OCI-LY1 (cell line): Measurements from ENCODE around the gene ELMO1.

Experiments used
- H2AFZ ChIP-seq: fragments of 200-600 bp; sonication (generic), shearing (Covaris generic); 2 replicates; pipeline ENCODE4 v1.6.0; 2014; ENCODE audit warnings: antibody characterized with exemption, mild to moderate bottlenecking, low read length
- H3F3A ChIP-seq: fragments of 200-600 bp; sonication (generic), shearing (Covaris generic); 2 replicates; pipeline ENCODE4 v1.6.0; 2014; ENCODE audit warnings: mild to moderate bottlenecking, antibody characterized with exemption, low read length, moderate library complexity; ENCODE audit not compliant: insufficient read depth
- H3K27ac ChIP-seq: fragments of 200-600 bp; sonication (generic); 2 replicates; pipeline ENCODE4 v1.5.1; 2014; ENCODE audit warnings: low read length, mixed run types, mild to moderate bottlenecking, low read depth; ENCODE audit not compliant: poor library complexity, severe bottlenecking
- H3K27me3 ChIP-seq: fragments of 200-600 bp; sonication (generic); 2 replicates; pipeline ENCODE4 v1.6.0; 2014; ENCODE audit warnings: antibody characterized with exemption, mild to moderate bottlenecking, low read length, moderate library complexity; ENCODE audit not compliant: insufficient read depth
- H3K36me3 ChIP-seq: fragments of 200-600 bp; sonication (generic); 2 replicates; pipeline ENCODE4 v1.6.1; 2014; ENCODE audit warnings: mild to moderate bottlenecking, antibody characterized with exemption, low read length, moderate library complexity, mixed read lengths; ENCODE audit not compliant: insufficient read depth
- H3K4me1 ChIP-seq: fragments of 200-600 bp; sonication (generic); 2 replicates; pipeline ENCODE4 v1.5.1; 2014; ENCODE audit warnings: mild to moderate bottlenecking, low read length, moderate library complexity; ENCODE audit not compliant: insufficient read depth, severe bottlenecking
- H3K4me2 ChIP-seq: fragments of 200-600 bp; sonication (generic), shearing (Covaris generic); 2 replicates; pipeline ENCODE4 v1.6.1; 2014; ENCODE audit warnings: low read length
- H3K4me3 ChIP-seq: fragments of 200-600 bp; sonication (generic); 2 replicates; pipeline ENCODE4 v1.5.1; 2014; ENCODE audit warnings: low read length, low read depth, mild to moderate bottlenecking, mixed read lengths; ENCODE audit not compliant: poor library complexity, severe bottlenecking
- H3K79me2 ChIP-seq: fragments of 200-600 bp; shearing (Covaris generic); 2 replicates; pipeline ENCODE4 v1.6.1; 2016; ENCODE audit warnings: mixed run types, low read length, mixed read lengths; ENCODE audit not compliant: insufficient read depth
- H3K9ac ChIP-seq: fragments of 200-600 bp; sonication (generic), shearing (Covaris generic); 2 replicates; pipeline ENCODE4 v1.6.1; 2014; ENCODE audit warnings: mild to moderate bottlenecking, low read length, mixed read lengths
- H3K9me2 ChIP-seq: fragments of 200-600 bp; sonication (generic), shearing (Covaris generic); 2 replicates; pipeline ENCODE4 v1.6.1; 2014; ENCODE audit warnings: low read depth, mild to moderate bottlenecking, low read length, mixed read lengths
- H3K9me3 ChIP-seq: fragments of 200-600 bp; shearing (Covaris generic); 2 replicates; pipeline ENCODE4 v1.6.1; 2014; ENCODE audit warnings: low read length, mixed read lengths
- H4K20me1 ChIP-seq: fragments of 200-600 bp; sonication (generic), shearing (Covaris generic); 2 replicates; pipeline ENCODE4 v1.6.0; 2016; ENCODE audit warnings: mild to moderate bottlenecking, low read length; ENCODE audit not compliant: insufficient read depth
- EZH2 ChIP-seq: fragments of 200-600 bp; sonication (generic), shearing (Covaris generic); IDR thresholded peaks from 2 replicates; pipeline ENCODE4 v1.8.0; 2017; ENCODE audit warnings: borderline replicate concordance, mixed run types, mild to moderate bottlenecking, antibody characterized with exemption, low read length, moderate library complexity, mixed read lengths
- TF ChIP-seq, protein P1 (sequence below): fragments of 200-600 bp; sonication (generic), shearing (Covaris generic); IDR thresholded peaks from 2 replicates; pipeline ENCODE4 v1.5.1; 2017; ENCODE audit warnings: mild to moderate bottlenecking, antibody characterized with exemption, low read length, moderate library complexity, mixed read lengths

The ELMO1 gene

DNA sequence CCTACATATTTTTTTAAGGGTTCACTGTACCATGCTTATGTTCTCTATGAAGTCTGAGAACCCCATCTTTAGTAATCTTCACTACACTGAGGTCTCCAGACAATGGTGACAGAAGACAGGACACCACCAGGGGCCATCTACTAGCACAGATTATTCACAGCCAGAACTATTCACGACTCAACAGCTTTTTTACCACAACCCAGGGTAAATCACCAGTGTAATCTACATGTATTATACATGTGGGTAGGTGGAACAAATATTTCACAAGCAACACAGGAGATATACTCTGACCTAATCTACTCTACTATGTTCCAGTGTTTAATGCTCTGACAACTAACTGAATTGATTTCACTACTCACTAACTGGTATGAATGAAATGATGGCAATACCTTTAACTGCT is 136.1 kb downstream of the ELMO1 start:
- Histone ChIP-seq H3K9me3 (no peaks in the 10 kb centered on the region), H3K4me2 (no peak overlapping the region), H3K4me3 (no peak overlapping the region), H2AFZ (no peak overlapping the region), H3K4me1 (peaks cover 45% of the 10 kb centered on the region), H3F3A (no peaks in the 10 kb centered on the region), H3K9me2 (no peaks in the 10 kb centered on the region), H3K27me3 (no peaks in the 10 kb centered on the region), H3K27ac (no peak overlapping the region), H4K20me1 (no peaks in the 10 kb centered on the region), H3K36me3 (peaks cover 97% of the 10 kb centered on the region), H3K9ac (no peak overlapping the region), H3K79me2 (peaks cover 54% of the 10 kb centered on the region)
- no peak for TF ChIP-seq EZH2
- TF ChIP-seq, protein P1, sequence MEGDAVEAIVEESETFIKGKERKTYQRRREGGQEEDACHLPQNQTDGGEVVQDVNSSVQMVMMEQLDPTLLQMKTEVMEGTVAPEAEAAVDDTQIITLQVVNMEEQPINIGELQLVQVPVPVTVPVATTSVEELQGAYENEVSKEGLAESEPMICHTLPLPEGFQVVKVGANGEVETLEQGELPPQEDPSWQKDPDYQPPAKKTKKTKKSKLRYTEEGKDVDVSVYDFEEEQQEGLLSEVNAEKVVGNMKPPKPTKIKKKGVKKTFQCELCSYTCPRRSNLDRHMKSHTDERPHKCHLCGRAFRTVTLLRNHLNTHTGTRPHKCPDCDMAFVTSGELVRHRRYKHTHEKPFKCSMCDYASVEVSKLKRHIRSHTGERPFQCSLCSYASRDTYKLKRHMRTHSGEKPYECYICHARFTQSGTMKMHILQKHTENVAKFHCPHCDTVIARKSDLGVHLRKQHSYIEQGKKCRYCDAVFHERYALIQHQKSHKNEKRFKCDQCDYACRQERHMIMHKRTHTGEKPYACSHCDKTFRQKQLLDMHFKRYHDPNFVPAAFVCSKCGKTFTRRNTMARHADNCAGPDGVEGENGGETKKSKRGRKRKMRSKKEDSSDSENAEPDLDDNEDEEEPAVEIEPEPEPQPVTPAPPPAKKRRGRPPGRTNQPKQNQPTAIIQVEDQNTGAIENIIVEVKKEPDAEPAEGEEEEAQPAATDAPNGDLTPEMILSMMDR, result no peak

DNA sequence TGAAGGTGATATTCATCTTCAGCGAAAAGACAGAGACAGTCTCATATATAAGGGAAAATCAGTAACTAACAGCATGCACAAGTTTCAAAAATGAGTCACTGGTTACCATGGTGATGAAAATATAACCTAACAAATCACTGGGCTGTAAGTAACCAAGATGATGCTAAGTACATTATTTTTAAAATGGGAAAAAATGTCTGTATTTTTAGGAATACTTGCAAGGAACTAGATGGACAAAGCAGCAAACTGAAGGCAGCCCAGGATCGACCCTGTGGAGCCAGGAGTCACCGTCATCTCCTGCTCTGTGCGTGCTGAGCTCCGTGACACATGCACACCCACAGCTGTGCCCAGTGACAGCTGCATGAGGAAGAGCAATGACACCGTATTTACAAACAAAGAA is 137.3 kb downstream of the ELMO1 start:
- H3K9me3 ChIP-seq, result no peaks in the 10 kb centered on the region
- no peak overlapping the region for H3K4me2 ChIP-seq
- no peaks in the 10 kb centered on the region for H3K9me2 ChIP-seq
- no peaks in the 10 kb centered on the region for H4K20me1 ChIP-seq
- no peaks in the 10 kb centered on the region for H3K27me3 ChIP-seq
- no peak overlapping the region for H2AFZ ChIP-seq
- H3F3A ChIP-seq, result no peaks in the 10 kb centered on the region
- peaks cover 33% of the 10 kb centered on the region for H3K4me1 ChIP-seq
- H3K36me3 ChIP-seq, result peaks cover 99% of the 10 kb centered on the region
- H3K27ac ChIP-seq, result peak overlapping the region; percentile 44
- no peak overlapping the region for H3K9ac ChIP-seq
- H3K4me3 ChIP-seq, result no peak overlapping the region
- TF ChIP-seq EZH2, result no peak
- TF ChIP-seq, protein P1, result no peak
- peaks cover 42% of the 10 kb centered on the region for H3K79me2 ChIP-seq

DNA sequence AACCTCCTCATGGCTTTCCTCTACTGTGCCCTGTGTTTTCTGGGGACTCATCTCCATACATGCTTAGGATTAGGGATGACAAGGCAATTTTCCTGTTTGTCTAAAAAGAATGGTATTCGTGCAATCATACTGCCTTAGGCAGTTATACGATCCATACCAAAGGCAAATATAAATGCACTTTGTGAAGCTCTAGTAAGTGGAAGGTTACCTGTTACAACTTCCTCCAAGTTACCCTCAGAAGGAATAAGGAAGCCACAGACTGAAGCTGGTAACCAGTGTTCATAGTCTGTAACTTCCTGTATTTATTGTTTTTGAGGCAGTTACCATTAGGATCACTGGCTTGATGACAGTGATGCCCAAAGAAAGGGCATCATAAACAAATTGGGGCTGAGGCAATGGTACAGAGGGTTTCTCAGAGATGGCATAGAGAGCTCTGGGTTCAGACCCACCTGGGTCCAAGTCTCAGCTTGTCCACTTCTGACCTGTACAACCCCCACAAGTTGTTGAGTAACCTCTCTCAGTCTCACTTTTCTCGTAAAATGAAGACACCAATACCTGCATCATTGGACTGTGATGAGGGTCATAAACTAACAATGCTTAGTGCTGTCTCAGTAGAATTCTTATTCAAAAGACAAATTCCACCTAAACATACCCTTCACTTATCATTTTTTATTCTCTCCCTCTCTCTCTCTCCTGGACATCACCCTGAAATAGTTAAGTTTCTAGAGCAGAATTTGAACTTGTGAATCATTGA is 138.2 kb downstream of the ELMO1 start:
- Histone ChIP-seq H3K9ac (no peak overlapping the region), H3K9me2 (no peaks in the 10 kb centered on the region), H2AFZ (no peak overlapping the region), H3K79me2 (peaks cover 37% of the 10 kb centered on the region; the same call in 1 of the 2 replicates), H3K4me1 (peaks cover 25% of the 10 kb centered on the region), H3K9me3 (no peaks in the 10 kb centered on the region), H3K27me3 (no peaks in the 10 kb centered on the region), H4K20me1 (no peaks in the 10 kb centered on the region), H3K36me3 (peaks cover 99% of the 10 kb centered on the region), H3F3A (no peaks in the 10 kb centered on the region), H3K27ac (peak overlapping the region; percentile 44), H3K4me2 (peak overlapping the region; percentile 13; the same call in 1 of the 2 replicates), H3K4me3 (no peak overlapping the region)
- TF ChIP-seq, protein P1, result no peak
- no peak for TF ChIP-seq EZH2
